HG03025 (cell line): ENCODE results near the gene MEF2C.
A peak's percentile ranks its signal among the peaks of the same experiment; 100 is the strongest.

ENCODE experiments used
- ATAC-seq: cut with Tn5 transposase; IDR thresholded peaks from one replicate; pipeline ENCODE4 v1.9.1; 2021; ENCODE audit warnings: mild to moderate bottlenecking, moderate library complexity; ENCODE audit not compliant: unreplicated experiment, low FRiP score

Gene MEF2C

DNA sequence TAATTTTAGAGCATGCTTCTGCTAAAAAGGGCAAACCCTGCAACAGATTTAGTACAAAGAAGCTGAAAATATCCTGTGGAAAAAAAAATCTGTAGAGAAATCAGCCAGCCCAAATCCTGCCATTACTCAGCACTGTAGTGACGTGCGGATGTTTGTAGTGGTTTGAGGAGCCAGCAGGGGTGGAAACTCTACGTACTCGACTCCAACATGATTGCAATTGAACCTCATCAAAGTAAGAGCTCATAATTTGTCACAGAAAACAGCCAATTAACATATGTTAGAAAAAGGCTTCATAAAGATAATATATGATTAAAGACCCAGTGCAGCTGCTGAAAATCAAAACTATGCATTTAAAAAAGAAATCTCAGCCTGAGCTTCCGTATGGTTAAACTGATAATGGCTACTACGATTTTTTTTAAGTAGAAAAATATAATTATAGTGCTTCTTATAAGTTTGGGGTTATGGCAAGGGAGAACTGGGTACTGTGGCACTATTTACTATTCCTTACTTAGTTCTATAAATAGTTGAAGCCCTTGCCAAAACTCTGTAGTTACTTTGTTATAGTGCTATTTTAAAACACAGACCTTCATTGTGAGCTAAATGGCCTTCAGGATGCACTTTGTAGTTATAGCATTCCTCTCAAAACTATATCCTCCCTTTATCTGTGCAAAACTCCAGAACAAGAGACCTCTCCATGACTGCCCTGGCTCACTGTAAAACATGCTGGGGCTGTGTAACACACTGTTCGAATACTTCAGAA lies 49.4 kb downstream of the MEF2C start:
- no peak for ATAC-seq

DNA sequence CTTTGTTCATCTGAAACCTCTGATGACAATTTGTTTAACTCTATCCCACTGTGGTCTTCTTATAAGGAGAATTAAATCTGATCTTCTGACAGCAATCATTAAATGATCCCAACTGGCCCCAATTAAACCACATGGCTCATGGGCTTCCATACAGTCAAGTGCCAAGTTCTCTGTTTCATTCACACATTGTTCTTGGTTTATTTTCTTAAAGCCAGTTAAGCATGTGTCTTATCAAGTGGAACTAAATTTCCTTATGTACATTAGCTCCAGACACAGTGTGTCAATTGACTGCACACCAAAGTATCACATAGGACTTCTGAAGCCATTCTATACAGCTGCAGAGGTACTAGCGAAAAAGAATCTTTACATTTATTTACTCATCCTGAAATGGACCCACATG lies 51.2 kb downstream of the MEF2C start:
- no peak for ATAC-seq

DNA sequence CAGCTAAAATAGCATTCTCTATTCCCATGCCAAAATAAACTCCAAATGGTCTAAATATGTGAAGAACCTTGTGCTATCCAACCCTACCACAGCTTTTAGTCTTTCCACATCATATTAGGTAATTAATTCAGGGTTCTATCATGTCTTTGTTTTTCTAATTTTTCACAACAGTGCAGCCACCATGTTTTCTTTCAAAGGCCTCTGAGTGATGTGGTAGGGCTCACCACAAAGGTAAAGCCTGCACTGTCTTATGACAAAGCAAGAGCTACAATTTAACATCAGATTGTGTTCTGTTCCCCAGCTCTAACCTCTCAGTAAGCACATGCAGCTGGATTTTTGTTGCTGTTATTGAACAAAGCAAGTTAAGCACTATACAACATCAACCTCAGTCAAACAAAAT lies 52.4 kb downstream of the MEF2C start:
- ATAC-seq = no peak

DNA sequence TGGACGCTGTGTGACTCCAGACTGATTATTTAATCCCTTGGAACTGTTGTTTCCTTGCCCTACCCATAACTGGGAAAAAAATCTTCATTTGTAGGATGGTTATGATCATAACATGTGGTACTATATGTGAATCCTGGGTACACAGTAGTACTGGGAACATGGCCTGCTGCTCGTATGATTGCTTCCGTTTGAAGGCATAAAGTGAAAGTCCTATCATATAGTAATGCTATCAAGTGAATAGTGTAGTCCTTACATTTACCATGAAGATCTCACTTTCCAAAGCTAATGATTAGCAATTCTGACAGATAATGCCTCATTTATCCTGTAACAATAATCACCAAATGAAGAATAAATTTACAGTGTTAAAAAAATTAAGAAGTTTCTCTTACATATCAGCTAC lies 53.2 kb downstream of the MEF2C start:
- ATAC-seq = no peak

DNA sequence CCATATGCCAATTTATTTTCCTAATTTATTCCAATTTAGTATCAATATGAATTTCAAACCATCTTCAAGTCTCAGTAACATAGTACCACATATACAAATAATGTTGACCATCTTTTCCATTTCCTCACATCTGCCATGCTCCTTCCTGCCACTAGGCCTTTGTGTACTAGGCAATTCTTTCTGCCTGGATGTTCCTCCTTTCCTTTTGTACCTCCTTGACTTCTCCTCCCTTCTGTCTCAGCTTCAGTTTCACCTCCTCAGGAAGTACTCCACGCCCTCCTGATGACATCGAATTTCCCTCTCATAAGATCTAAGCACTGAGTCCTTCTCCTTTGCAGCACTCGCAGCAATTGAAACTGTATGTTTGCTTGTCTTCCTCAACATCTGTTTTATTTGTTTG lies 53.9 kb downstream of the MEF2C start:
- no peak for ATAC-seq

DNA sequence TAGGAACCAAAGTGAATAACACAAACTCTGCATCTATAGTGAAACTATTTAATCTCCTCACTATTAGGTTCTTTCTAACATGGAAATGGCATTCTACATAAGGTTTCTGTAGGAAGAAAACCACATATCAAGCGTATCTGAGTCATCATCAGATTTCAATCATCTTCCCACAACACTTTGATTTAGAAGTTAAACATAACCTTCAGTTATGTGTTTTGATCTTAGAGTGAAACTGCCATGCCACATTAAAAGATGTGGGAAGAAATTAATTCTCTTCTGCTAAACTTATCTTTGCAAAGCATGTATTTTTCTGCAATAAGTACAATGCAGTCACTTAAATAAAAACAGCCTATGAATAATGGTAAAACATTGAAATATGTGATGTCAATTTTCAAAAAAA lies 55.0 kb downstream of the MEF2C start:
- no peak for ATAC-seq

DNA sequence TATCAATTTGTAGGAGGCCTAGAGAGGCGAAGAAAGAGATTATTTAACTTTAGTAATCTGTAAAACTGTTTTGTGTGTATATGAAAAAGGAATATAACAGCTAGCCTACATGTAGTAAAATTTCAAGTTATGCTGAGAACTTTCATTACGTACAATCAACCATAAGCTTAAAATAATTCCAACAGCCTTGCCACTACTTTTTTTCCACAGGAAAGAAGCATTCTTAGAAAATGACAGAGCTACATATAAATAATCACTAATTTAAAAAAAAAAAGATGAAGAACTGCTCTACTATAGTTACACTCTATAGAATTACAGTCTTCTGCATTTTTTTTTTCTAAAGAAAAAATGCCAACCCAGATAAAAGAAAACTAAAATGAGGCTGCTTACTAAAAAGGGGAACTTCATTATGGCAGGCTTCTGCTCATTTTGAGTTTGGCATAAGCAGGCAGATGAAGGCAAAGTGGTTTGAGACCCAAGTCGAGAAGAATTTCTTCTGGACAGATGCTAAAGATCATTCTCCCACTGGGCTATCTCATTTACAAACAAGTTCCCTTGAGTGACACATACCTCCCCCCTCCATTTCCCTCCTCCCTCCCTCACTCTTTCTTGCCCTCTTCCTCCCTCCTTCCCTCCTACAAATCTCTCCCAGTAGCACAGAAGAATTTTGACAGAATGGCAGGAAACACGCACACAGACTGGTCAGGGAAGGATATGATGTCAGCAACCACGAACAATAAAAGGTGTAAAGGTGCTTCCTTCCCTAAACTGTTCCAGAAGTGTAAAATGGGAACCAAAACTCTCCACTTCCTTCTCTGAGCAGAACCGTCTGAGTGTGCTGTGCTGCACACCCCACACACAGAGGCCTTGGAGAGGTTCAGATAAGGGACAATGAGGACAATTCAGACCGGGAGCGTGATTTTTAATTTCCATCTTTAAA lies 56.1 kb downstream of the MEF2C start:
- ATAC-seq = peak; percentile 68

DNA sequence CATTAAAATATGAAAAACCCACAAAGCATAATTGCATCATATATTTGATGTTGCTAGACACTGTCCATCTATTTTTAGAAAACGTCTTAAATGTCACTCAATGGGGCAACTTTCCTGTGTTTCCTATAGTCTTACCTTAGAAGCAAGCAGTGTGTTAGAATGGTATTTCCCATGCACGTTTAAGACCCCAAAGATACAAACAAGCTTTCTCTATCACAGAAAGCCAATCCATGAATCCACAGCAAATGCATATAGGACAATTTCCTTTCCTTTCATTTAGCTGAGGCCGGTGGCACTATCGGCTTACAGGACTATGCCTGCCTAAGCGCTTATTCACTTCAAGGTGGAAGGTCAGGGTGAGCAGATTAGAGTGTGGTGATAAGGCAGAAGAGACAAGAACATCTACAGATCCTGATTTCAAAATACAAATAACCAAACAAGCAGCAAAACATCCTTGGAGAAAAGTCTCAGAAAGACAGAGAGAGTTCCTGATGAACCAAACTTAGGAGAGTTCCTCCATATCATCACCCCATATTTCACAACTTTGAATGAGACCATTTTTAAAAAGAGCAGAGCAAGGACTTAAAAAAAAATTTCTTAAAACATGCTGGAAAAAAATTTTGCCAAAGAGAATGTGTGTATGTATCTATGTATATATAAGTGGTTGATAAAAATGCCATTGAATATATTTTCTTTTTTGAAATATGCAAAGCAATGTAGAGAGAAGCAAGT lies 57.2 kb downstream of the MEF2C start:
- ATAC-seq = no peak

DNA sequence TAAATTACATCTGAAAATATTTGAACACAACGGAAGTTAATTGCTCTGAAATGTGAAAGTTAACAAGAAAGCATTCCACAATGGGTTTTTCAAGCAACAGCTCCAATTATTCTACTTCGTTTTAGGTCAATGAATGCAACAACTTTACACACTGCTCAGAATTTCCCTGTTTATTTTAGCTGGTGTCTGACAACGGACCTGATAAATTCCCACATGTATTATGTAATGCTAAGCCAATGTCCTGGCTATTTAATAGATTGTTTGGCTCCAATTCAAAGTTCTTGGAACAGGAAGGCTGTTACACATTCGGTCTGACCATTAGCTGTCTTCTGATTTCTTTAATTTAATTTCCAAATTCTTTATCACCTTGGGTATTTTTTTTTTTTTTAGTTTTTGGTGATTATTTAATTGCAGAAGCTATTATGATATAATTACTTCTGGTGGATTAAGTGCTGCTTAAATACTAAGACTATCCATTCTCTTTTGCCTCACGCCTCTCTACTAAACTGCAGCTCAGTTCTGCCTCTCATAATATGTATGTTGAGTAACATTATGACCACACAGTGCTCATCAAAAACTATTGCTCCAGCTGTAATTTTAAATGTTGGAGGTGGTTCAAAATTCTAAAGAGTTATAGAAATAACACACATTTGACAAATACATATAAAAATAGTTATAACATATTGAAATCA lies 57.9 kb downstream of the MEF2C start:
- ATAC-seq = no peak

DNA sequence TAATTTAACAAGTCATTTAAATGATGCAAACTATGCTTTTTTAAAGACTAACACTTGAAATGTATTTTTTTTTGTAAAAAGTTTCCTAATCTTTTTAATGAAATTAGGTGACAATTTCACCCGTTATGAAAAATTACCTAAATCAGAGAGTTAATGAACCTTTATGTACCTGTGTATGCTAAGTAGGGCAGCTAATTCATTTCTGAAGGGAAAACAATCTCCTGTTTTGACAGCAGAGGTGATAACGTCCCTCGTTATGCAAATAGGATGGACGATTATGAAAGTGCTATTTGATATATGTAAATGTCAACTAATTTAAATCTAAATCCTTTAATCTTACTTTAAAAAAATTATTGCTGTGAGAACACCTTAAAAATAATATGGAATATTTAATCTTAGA lies 58.8 kb downstream of the MEF2C start:
- ATAC-seq = no peak

DNA sequence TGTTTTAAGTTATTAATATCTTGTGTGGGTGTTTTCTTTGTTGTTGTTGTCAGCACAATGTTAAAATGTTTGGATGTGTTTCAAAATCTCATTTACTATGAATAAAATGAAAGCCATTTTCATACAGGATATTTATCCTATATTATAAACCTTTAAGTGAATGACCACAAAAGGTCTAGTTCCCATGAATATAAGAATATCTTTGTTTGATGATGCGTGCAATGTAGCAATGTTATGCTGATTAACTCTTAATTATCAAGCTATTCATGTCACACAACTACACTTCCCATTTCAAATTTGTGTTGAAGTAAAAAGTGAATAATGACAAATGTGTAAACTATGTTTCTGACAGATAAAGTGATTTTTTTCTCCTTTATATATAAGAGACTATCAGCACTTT lies 59.8 kb downstream of the MEF2C start:
- ATAC-seq = no peak

DNA sequence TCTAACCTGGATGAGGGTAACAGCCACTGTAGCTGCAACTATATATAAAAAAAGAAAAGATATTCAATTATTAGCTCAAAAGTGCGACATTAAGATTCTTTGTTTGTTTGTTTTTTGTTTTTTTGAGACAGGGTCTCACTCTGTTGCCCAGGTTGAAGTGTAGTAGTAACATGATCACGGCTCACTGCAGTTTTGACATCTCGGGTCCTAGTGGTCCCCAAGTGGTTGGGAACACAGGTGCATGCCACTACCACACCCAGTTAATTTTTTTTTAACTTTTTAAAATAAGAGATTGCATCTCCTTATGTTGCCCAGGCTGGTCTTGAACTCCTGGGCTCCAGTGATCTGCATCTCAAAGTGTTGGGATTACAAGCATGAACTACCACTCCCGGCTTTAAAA lies 61.8 kb downstream of the MEF2C start:
- no peak for ATAC-seq

DNA sequence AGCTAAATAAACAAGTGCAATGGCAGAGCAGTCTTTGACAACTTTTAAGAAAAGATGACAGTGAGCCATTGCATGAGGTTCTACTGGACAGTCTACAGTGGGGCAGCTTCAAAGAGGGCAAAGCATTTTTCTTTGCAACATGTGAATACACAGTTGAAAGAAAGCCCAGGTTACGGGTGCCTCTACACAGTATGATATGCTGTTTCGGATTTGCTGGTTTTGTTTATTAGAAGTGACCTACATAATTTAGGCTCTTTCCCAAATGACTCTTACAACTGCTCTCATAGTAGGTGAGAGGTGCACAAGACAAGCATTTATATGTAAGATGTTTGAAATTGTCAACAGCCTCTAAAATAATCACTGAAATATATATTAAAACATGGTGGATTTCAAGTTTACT lies 62.4 kb downstream of the MEF2C start:
- ATAC-seq = no peak

DNA sequence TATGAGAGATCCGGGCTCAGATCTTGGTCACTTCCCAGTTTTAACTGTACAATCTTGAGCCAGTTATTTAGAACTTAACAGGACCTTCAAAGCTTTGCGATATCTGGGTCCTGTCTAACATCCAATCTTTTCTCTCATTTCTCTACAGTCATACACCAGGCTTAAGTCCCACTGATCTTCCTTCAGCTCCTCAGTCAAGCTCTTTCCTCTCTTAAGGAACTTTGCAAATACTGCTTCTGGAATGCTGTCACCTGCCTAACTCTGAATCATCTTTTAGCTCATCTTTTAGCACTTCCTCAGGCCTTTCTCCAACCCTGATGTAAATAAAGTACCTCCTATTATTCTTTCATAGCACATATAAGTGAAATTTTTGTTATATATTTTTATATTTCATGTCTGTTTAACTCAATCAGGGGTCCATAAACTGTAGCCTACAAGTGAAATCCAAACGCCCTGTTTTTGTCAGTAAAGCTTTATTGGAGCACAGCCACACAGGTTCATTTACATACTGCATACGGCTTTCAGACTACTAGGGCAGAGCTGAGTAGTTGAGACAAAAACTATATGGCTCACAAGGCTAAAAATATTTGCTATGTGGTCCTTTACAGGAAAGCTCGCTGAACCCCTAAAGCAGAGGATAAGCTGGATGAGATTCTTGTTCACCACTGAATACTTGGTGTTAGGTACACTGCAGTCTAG lies 63.5 kb downstream of the MEF2C start:
- ATAC-seq = no peak

DNA sequence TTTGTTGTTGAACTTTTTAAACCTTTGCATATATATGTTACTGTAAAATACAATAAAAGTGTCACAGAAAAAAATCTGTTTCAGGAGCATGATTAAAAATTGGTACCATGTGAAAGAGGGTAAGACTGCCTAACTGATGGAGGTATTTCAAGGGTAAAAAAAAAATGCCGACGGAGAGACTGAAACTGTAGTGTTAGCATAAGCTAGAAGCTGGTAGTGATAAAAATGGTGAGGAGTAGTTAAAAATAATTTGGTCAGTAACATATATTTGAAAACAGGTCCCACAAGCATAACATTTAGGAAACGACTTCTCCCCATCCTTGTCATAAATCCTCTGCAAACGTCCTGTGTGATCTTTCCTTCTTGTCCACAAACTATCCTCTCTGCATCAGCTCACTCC lies 64.7 kb downstream of the MEF2C start:
- no peak for ATAC-seq

DNA sequence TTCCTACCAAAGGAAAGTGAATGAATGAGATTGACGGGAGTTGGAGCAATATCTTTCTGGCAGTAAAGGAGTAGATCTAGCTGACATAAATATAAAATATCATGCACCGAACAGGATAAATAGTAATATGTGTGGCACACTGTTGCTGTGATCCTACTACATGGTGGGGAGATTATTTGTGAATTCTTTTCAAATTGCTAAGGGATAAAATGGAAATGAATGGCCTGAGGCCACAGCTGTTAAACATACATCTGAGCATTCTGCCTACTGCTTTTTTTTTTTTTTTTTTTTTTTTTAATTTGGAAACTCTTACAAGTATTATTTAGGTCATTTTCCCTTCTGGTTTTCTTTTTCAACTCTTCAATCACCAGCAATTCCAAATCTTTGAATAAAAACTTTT lies 66.8 kb downstream of the MEF2C start:
- no peak for ATAC-seq

DNA sequence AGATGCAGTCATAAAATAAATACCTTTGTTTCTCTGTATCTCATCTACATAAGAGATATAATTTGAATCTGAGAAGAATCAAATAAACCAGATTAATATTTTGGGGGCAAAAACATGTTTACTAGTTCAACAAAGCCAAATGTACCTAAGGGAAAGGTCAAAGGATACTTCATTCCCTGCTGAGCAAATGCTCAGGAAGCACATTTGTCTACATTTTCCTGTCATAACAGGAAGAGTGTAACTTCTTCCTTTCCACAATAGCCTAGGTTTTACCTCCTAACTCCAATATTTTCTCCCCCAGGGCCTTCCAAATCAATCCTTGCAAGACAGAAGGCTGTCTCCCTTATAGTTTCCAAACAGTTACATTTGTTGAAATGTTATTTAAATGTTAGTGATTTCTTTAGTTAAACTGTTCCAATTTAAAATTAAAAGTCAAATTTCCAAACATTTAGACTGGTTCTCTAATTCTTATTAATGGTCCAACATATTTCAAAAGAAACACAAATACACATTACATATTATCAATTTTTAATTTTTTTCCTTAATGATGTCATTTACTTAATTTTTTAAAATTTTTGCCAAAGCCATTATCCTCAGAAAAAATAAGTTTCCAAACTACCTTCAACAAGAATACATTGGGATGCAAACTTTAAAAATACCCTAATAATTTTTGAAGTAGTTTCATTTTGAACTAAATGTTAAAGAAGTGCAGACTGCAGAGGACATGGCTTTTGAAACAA lies 67.8 kb downstream of the MEF2C start:
- ATAC-seq = no peak

DNA sequence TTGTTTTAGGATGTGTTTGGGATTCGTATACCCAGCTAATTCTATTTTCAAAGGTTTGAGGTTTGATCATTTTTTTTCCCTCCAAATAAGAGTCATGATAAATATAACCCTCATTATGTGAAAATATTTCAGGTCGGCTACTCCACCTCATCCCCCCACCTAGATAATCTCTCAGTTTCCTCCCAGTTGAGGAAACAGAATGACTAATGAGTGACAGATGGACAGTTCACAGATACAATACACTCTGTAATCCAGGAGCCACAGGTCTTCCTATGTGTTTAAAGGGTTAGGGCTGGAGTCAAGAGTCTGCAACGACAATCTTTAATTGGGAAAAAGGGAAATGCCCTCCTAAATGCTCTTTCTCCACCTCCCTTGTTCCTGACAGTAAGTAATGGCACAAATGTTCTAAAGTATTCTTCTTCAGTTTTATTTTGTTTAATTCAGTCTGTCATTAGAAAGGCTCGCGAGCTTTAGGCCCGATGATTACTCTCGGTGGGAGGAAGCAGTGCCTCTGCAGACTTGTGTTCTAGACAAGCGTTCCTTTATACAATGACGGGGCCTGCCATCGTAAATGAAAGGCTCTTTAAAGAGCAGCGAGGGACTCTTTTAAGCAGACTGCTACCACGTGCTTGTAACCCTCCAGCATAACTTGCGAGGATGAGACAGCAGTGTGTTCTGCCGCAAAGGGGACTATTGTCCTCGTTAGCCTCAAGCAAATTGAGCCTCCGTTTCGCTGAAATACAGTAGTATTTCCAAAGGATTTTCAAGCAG lies 69.0 kb downstream of the MEF2C start:
- no peak for ATAC-seq

DNA sequence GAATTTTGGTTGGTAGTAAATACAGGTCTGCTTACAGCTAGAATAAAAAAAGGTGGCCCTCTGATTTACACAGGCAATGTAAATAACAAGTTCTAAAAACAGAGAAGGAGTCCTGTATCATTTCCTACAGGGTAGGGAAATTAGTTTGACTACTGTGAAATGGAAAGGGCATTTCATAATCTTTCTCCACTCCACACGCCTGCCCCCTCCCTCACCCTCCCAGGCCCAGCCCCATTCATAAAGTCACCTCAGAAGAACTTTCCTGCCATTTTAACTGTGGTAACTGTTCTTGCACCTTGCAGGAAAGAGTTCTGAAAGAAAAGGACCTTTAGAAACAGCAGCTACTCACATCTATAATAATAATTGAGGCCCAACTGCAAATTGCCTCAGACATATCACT lies 69.7 kb downstream of the MEF2C start:
- ATAC-seq = no peak
